Ascending aorta (tissue), 2 donors: Measurements from ENCODE around the gene GPC5. TPM values are rescaled to one million over a fixed set of nuclear protein-coding genes. Genes with fewer than 3 reads are reported as not detected.

Experiments used
- DNase-seq, 2 donors: peaks; one replicate each; pipeline ENCODE4 v3.0.0-alpha.2; 2019; ENCODE audit warnings: low spot score in 2 of 2
- H3K27ac ChIP-seq, 2 donors: fragments of 200-600 bp; sonication (generic); one replicate each; pipeline ENCODE4 v1.5.1; 2016 to 2017; ENCODE audit warnings: mild to moderate bottlenecking in 1 of 2
- H3K27me3 ChIP-seq: fragments of 200-600 bp; sonication (generic); one replicate; pipeline ENCODE4 v1.5.1; 2017
- H3K36me3 ChIP-seq, 2 donors: fragments of 200-600 bp; sonication (generic); one replicate each; pipeline ENCODE4 v1.5.1; 2016
- H3K4me1 ChIP-seq, 2 donors: fragments of 200-600 bp; sonication (generic); one replicate each; pipeline ENCODE4 v1.5.1; 2016 to 2017; ENCODE audit warnings: mild to moderate bottlenecking in 1 of 2
- H3K4me3 ChIP-seq, 2 donors: fragments of 200-600 bp; sonication (generic); one replicate each; pipeline ENCODE4 v1.5.1; 2016 to 2017; ENCODE audit warnings: mild to moderate bottlenecking in 1 of 2
- H3K9me3 ChIP-seq, 2 donors: fragments of 200-600 bp; sonication (generic); one replicate each; pipeline ENCODE4 v1.5.1; 2016
- intact Hi-C: fragments of 100-400 bp; cut with DNase I; formaldehyde crosslinking; loops from one replicate; pipeline ENCODE4 v1.15.1; 2023
- total RNA-seq: library from RNA; depleted of rRNA; stranded (reverse); fragments of >200 nt; gene quantifications from one replicate; pipeline ENCODE4 v1.1.0, GENCODE V29; 2016
- TF ChIP-seq, protein P1 (sequence below), 3 experiments: fragments of 200-600 bp in 2 of 3; fragments of 450-650 bp in 1 of 3; sonication (generic) in 2 of 3; IDR thresholded peaks; one replicate each; pipeline ENCODE4 v1.5.1; 2016 to 2019; ENCODE audit warnings: antibody characterized with exemption in 3 of 3, mild to moderate bottlenecking in 1 of 3, moderate library complexity in 1 of 3

The GPC5 gene
- total RNA-seq, 1 donor from 2014 or later: not detected

DNA sequence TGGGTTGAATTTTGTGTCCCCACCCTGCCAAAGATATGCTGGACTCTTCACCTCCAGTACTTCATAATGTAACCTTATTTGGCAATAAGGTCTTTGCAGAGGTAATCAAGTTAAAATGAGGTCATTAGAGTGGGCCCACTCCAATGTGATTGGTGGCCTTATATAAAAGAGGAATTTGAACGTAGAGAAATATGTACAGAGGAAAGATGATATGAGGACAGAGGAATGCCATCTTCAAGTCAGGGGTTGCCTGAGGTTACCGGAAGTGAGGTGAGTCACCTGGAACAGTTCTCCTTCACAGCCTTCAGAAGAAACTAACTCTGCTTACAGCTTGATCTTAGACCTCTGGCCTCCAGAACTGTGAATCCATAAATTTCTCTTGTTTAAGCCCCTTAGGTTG is 69.9 kb downstream of the GPC5 start:
- TF ChIP-seq, protein P1, sequence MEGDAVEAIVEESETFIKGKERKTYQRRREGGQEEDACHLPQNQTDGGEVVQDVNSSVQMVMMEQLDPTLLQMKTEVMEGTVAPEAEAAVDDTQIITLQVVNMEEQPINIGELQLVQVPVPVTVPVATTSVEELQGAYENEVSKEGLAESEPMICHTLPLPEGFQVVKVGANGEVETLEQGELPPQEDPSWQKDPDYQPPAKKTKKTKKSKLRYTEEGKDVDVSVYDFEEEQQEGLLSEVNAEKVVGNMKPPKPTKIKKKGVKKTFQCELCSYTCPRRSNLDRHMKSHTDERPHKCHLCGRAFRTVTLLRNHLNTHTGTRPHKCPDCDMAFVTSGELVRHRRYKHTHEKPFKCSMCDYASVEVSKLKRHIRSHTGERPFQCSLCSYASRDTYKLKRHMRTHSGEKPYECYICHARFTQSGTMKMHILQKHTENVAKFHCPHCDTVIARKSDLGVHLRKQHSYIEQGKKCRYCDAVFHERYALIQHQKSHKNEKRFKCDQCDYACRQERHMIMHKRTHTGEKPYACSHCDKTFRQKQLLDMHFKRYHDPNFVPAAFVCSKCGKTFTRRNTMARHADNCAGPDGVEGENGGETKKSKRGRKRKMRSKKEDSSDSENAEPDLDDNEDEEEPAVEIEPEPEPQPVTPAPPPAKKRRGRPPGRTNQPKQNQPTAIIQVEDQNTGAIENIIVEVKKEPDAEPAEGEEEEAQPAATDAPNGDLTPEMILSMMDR (IDR thresholded peaks at IDR 0.05): no peak

DNA sequence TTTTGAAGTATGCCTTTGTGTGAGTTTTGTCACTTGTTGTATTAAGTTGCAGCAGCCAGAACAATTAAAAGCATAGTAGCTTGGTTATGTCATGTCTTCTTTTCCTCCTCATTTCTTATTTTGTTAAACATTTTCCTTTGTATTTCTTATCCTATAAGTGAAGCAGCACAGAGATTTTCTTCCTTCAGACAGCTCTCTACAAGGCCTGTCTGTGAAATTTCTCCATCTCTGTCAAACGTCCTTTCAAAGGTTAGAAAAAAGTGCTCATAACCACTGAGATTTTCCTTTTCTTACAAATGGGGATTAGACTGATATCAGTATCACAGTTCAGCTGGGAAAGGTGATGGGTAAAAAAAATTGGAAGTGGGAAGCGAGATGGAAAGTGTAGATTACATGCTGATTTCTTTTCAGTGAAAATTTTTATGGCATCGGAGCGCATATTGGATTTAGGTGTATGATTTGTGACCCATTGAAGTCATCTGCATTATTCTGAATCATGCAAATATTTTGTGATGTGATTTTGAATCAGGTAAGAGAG is 71.7 kb downstream of the GPC5 start:
- DNase-seq: no peak
- Histone ChIP-seq H3K9me3 (no peaks in the 10 kb centered on the region), H3K4me3 (no peak overlapping the region), H3K36me3 (no peaks in the 10 kb centered on the region), H3K27ac (no peak overlapping the region), H3K4me1 (no peaks in the 10 kb centered on the region), H3K27me3 (no peaks in the 10 kb centered on the region)
- TF ChIP-seq, protein P1 (IDR thresholded peaks at IDR 0.05): no peak
- intact Hi-C loops: no loop called here

More for the DNA sequence above, 69.9 kb downstream of the GPC5 start:
- Histone ChIP-seq H3K9me3 (no peaks in the 10 kb centered on the region), H3K4me1 (no peaks in the 10 kb centered on the region), H3K27me3 (no peaks in the 10 kb centered on the region), H3K36me3 (no peaks in the 10 kb centered on the region), H3K4me3 (no peak overlapping the region), H3K27ac (no peak overlapping the region)
- intact Hi-C loops: no loop called here
- DNase-seq: no peak

DNA sequence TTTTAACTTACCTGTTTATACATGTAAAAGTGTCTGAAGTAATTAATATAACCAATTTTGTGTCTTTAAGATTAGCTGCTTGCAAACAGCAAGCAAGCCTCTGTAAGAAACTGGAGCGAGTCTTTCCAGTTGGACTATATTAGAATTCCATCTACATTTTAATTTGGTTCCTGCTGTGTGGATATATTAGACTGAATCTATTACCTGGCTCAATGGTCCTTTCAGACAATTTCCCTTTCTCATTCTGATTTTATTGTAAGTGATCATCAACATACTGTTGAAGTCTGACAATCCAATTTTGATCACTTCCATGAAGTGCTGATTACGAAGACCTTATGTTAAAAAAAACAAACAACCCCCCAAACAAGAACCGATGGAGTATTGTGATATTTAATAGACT is 72.3 kb downstream of the GPC5 start:
- H3K27me3 ChIP-seq: no peaks in the 10 kb centered on the region
- no peaks in the 10 kb centered on the region for H3K36me3 ChIP-seq
- no peaks in the 10 kb centered on the region for H3K4me1 ChIP-seq
- DNase-seq: no peak
- TF ChIP-seq, protein P1 (IDR thresholded peaks at IDR 0.05): no peak
- H3K27ac ChIP-seq: no peak overlapping the region
- H3K4me3 ChIP-seq: no peak overlapping the region
- intact Hi-C loops: no loop called here
- no peaks in the 10 kb centered on the region for H3K9me3 ChIP-seq

DNA sequence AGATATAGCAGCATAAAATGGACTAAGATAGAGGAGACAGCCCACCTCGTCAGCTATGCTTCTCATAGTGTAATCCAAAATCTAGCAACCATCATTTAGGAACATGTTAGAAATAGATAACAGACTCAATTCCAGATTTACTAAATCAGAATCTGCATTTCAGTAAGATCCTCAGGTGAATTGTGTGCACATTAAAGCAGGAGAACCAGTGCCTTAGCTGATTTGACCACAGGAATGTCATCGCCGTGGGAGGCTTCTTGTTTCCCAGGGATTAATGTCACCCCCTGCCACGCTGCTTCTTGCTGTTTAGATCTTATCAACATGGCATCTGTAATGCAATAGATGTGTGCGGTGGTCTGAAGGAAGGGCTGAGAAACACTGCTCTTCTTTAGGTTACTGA is 84.0 kb downstream of the GPC5 start:
- intact Hi-C loops: no loop called here
- Histone ChIP-seq H3K27me3 (no peaks in the 10 kb centered on the region), H3K36me3 (no peaks in the 10 kb centered on the region), H3K4me1 (no peaks in the 10 kb centered on the region), H3K9me3 (no peaks in the 10 kb centered on the region), H3K27ac (no peak overlapping the region), H3K4me3 (no peak overlapping the region)
- TF ChIP-seq, protein P1 (IDR thresholded peaks at IDR 0.05): no peak
- no peak for DNase-seq

DNA sequence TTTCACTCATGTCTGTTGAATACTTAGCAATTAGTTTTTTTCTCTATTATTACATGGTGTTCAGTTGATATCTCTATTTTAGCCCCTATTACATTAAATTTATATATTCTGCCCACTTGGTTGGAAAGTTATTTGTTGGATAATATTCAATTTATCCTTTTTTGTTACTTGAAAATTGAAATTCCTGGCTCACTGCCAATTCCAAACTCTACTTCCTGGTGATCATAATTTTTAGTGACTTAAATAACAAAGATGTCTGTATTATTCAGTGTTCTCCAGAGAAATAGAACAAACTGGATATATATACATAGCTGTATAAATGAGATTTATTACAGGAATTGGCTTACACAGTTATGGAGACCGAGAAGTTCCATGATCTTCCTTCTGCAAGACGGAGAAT is 93.6 kb downstream of the GPC5 start:
- no peak overlapping the region for H3K27ac ChIP-seq
- intact Hi-C loops: no loop called here
- no peaks in the 10 kb centered on the region for H3K9me3 ChIP-seq
- H3K4me1 ChIP-seq: no peaks in the 10 kb centered on the region
- DNase-seq: no peak
- TF ChIP-seq, protein P1 (IDR thresholded peaks at IDR 0.05): no peak
- no peak overlapping the region for H3K4me3 ChIP-seq
- no peaks in the 10 kb centered on the region for H3K27me3 ChIP-seq
- H3K36me3 ChIP-seq: no peaks in the 10 kb centered on the region

DNA sequence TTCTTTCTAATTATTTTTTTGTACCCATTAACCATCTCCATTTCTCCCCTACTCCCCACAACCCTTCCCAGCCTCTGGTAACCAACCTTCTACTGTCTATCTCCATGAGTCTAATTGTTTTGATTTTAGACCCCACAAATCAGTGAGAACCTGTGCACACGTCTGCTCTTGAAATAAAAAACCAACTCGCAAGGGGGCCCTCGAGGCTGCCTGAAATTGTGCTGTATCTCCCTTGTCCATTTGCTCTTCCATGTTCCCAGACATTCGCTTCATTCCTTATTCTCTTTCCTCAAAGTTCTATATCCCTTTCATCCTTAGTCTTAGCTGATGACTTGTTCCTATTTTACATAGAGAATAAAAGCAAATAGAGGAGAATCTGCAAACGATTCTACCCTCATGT is 95.0 kb downstream of the GPC5 start:
- no peak for DNase-seq
- no peaks in the 10 kb centered on the region for H3K36me3 ChIP-seq
- H3K4me3 ChIP-seq: no peak overlapping the region
- no peaks in the 10 kb centered on the region for H3K4me1 ChIP-seq
- no peaks in the 10 kb centered on the region for H3K9me3 ChIP-seq
- TF ChIP-seq, protein P1 (IDR thresholded peaks at IDR 0.05): no peak
- H3K27me3 ChIP-seq: no peaks in the 10 kb centered on the region
- no peak overlapping the region for H3K27ac ChIP-seq
- intact Hi-C loops: no loop called here
